ENCODE data around the gene OCA2.

The OCA2 gene

DNA sequence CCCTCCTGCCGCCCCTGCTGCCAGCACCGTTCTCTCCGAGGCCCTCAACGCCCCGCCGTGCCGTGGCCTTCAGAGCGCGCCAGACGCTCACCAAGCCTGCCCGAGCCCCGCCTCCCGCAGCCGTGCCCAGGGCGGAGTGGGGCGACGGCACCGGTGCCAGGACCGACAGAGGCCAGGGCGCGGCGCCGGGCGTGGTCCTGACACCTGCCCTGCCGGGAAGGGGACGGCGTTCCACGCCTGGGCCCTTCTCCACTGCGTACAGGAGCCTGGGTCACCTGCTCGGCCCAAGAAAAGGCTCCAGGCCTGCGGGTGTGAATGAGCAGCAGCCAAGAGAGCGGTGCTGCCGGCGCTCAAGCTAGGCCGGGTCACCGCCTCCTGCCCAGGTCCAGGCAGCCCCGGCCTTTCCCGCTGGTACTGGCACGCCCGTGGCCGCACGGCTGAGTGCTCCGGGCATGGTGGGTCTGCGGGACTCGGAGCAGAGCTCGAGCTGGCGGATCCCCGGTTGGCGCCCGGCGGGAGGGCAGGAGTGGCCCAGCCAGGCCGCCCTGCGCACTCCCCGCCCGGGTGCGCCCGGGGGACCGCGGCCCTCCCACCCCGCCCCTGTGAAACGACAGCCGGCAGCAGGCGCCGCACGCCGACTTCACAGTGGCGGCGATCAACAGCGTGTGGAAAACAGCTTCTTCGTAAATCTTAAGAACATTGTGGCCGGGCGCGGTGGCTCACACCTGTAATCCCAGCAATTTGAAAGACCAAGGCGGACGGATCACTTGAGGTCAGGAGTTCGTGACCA lies 4.2 kb downstream of the OCA2 start:
- TF ChIP-seq EZH2phosphoT487 (conservative IDR thresholded peaks at IDR 0.05; ENCODE audit: low read length) = no peak
- TF ChIP-seq CTCF (IDR thresholded peaks at IDR 0.05; ENCODE audit: insufficient read depth, low read length, poor library complexity, severe bottlenecking) = no peak
- H3K27me3 ChIP-seq (ENCODE audit: low read length) = no peaks in the 10 kb centered on the region
- no peak overlapping the region for H2AFZ ChIP-seq (ENCODE audit: low read depth, low read length, severe bottlenecking)
- H3K36me3 ChIP-seq (ENCODE audit: low read length) = no peaks in the 10 kb centered on the region
- peak overlapping the region; percentile 81 for H3K4me2 ChIP-seq (ENCODE audit: low read depth, low read length, poor library complexity, severe bottlenecking)
- no peak overlapping the region for H3K9ac ChIP-seq (ENCODE audit: low read length)
- no peak overlapping the region for H3K27ac ChIP-seq (ENCODE audit: low read depth, low read length)
- no peaks in the 10 kb centered on the region for H3F3A ChIP-seq (ENCODE audit: insufficient read depth)
- no peak overlapping the region for H3K4me3 ChIP-seq (ENCODE audit: insufficient read depth, low read length, poor library complexity, severe bottlenecking)
- H3K79me2 ChIP-seq (ENCODE audit: insufficient read depth, low read length) = no peaks in the 10 kb centered on the region
- H3K9me2 ChIP-seq (replicated peaks; ENCODE audit: insufficient read depth, low read length) = no peaks in the 10 kb centered on the region
- H4K20me1 ChIP-seq (ENCODE audit: low read depth, low read length) = no peaks in the 10 kb centered on the region
- no peaks in the 10 kb centered on the region for H3K9me3 ChIP-seq (ENCODE audit: insufficient read depth, low read length)

GRCh38 chr15:28093752-28094535 lies 5.2 kb downstream of the OCA2 start:
- H3K36me3 ChIP-seq (ENCODE audit: low read length) = no peaks in the 10 kb centered on the region
- H3K9me3 ChIP-seq (ENCODE audit: insufficient read depth, low read length) = no peaks in the 10 kb centered on the region
- H3F3A ChIP-seq (ENCODE audit: insufficient read depth) = no peaks in the 10 kb centered on the region
- H3K9ac ChIP-seq (ENCODE audit: low read length) = no peak overlapping the region
- no peaks in the 10 kb centered on the region for H3K79me2 ChIP-seq (ENCODE audit: insufficient read depth, low read length)
- no peak overlapping the region for H3K4me3 ChIP-seq (ENCODE audit: insufficient read depth, low read length, poor library complexity, severe bottlenecking)
- TF ChIP-seq CTCF (IDR thresholded peaks at IDR 0.05; ENCODE audit: insufficient read depth, low read length, poor library complexity, severe bottlenecking) (no peak), EZH2phosphoT487 (conservative IDR thresholded peaks at IDR 0.05; ENCODE audit: low read length) (no peak)
- no peaks in the 10 kb centered on the region for H3K27me3 ChIP-seq (ENCODE audit: low read length)
- H4K20me1 ChIP-seq (ENCODE audit: low read depth, low read length) = no peaks in the 10 kb centered on the region
- H3K4me2 ChIP-seq (ENCODE audit: low read depth, low read length, poor library complexity, severe bottlenecking) = no peak overlapping the region
- no peaks in the 10 kb centered on the region for H3K9me2 ChIP-seq (replicated peaks; ENCODE audit: insufficient read depth, low read length)
- H3K27ac ChIP-seq (ENCODE audit: low read depth, low read length) = no peak overlapping the region
- H2AFZ ChIP-seq (ENCODE audit: low read depth, low read length, severe bottlenecking) = no peak overlapping the region

DNA sequence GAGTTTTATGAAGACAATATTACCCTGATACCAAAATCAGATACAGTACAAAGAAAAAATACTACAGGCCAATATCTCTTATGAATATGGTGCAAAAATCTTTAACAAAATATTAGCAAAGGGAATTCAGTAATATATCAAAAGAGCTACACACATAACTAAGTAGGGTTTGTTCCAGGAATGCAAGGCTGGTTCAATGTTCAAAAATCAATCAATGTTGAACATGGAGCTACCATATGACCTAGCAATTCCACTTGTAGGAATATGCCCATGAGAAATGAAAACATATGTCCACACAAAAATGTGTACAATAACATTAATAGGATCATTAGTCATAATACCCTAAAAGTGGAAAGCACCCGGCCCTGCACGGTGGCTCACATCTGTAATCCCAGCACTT lies 7.8 kb downstream of the OCA2 start:
- no peak overlapping the region for H3K4me2 ChIP-seq (ENCODE audit: low read depth, low read length, poor library complexity, severe bottlenecking)
- H3K4me3 ChIP-seq (ENCODE audit: insufficient read depth, low read length, poor library complexity, severe bottlenecking) = no peak overlapping the region
- no peaks in the 10 kb centered on the region for H3K36me3 ChIP-seq (ENCODE audit: low read length)
- H4K20me1 ChIP-seq (ENCODE audit: low read depth, low read length) = no peaks in the 10 kb centered on the region
- no peaks in the 10 kb centered on the region for H3K27me3 ChIP-seq (ENCODE audit: low read length)
- no peak overlapping the region for H3K27ac ChIP-seq (ENCODE audit: low read depth, low read length)
- H2AFZ ChIP-seq (ENCODE audit: low read depth, low read length, severe bottlenecking) = no peak overlapping the region
- TF ChIP-seq EZH2phosphoT487 (conservative IDR thresholded peaks at IDR 0.05; ENCODE audit: low read length) (no peak), CTCF (IDR thresholded peaks at IDR 0.05; ENCODE audit: insufficient read depth, low read length, poor library complexity, severe bottlenecking) (no peak)
- no peaks in the 10 kb centered on the region for H3K9me3 ChIP-seq (ENCODE audit: insufficient read depth, low read length)
- no peak overlapping the region for H3K9ac ChIP-seq (ENCODE audit: low read length)
- no peaks in the 10 kb centered on the region for H3K9me2 ChIP-seq (replicated peaks; ENCODE audit: insufficient read depth, low read length)
- no peaks in the 10 kb centered on the region for H3K79me2 ChIP-seq (ENCODE audit: insufficient read depth, low read length)
- no peaks in the 10 kb centered on the region for H3F3A ChIP-seq (ENCODE audit: insufficient read depth)
